GM12892 (cell line): Measurements from ENCODE around the gene NUDC.

ENCODE experiments used
- DNase-seq: peaks from one replicate; pipeline ENCODE4 v3.0.0; 2011; ENCODE audit not compliant: insufficient read length
- FAIRE-seq: peaks from 2 replicates; lab custom pipeline; 2011; peaks lifted over from hg19 to GRCh38; lab: Jason Lieb, UNC
- POLR2A ChIP-seq: IDR thresholded peaks from 2 replicates; pipeline ENCODE4 v1.6.1; 2011; ENCODE audit warnings: low read depth, low read length, control low read depth
- POLR2AphosphoS5 ChIP-seq: IDR thresholded peaks from 2 replicates; pipeline ENCODE4 v1.6.1; 2011; ENCODE audit warnings: low read depth, low read length, control low read depth
- TAF1 ChIP-seq: IDR thresholded peaks from 2 replicates; pipeline ENCODE4 v1.6.1; 2011; ENCODE audit warnings: low read depth, mild to moderate bottlenecking, control low read depth, low read length, borderline replicate concordance

Gene NUDC

GRCh38 chr1:26894263-26894662, 27.3 kb upstream of the NUDC start:
- FAIRE-seq (no peak), DNase-seq (no peak)
- TF ChIP-seq POLR2AphosphoS5 (no peak), TAF1 (no peak), POLR2A (no peak)

- DNase-seq, result no peak
- TF ChIP-seq POLR2AphosphoS5 (no peak), POLR2A (no peak), TAF1 (no peak)
- no peak for FAIRE-seq
Measured at GRCh38 chr1:26897351-26897750, 24.2 kb upstream of the NUDC start.

GRCh38 chr1:26900001-26900814, 21.3 kb upstream of the NUDC start, which contains the start of gene GPATCH3:
Gene GPATCH3, minus strand, starts transcription at chr1:26900467. Its CDS starts 25 bp downstream, at chr1:26900442.
- TF ChIP-seq POLR2AphosphoS5, result peak; percentile 83
- TF ChIP-seq POLR2A, result peak; percentile 92
- peak; percentile 95 for TF ChIP-seq TAF1
- peak; percentile 84 for FAIRE-seq
- peak; percentile 80 for DNase-seq

GRCh38 chr1:26900815-26901511, 20.6 kb upstream of the NUDC start:
- DNase-seq (no peak), FAIRE-seq (peak; percentile 9)
- TF ChIP-seq TAF1, result no peak
- no peak for TF ChIP-seq POLR2AphosphoS5
- no peak for TF ChIP-seq POLR2A

- TF ChIP-seq POLR2AphosphoS5 (no peak), POLR2A (no peak), TAF1 (no peak)
- FAIRE-seq (no peak), DNase-seq (no peak)
Measured at GRCh38 chr1:26907071-26907917, 14.2 kb upstream of the NUDC start.

- FAIRE-seq (no peak), DNase-seq (no peak)
- TF ChIP-seq TAF1 (no peak), POLR2AphosphoS5 (no peak), POLR2A (no peak)
Measured at GRCh38 chr1:26909951-26910342, 11.6 kb upstream of the NUDC start.

- TF ChIP-seq POLR2AphosphoS5, result no peak
- TF ChIP-seq POLR2A, result no peak
- no peak for TF ChIP-seq TAF1
- DNase-seq (no peak), FAIRE-seq (no peak)
Measured at GRCh38 chr1:26910343-26911160, 11.0 kb upstream of the NUDC start.

GRCh38 chr1:26911399-26912146, 10.0 kb upstream of the NUDC start:
- no peak for DNase-seq
- no peak for FAIRE-seq
- TF ChIP-seq POLR2A, result no peak
- TF ChIP-seq TAF1, result no peak
- TF ChIP-seq POLR2AphosphoS5, result no peak

GRCh38 chr1:26912147-26912490, 9.4 kb upstream of the NUDC start:
- DNase-seq (no peak), FAIRE-seq (no peak)
- no peak for TF ChIP-seq POLR2A
- no peak for TF ChIP-seq TAF1
- no peak for TF ChIP-seq POLR2AphosphoS5

- TF ChIP-seq POLR2AphosphoS5 (no peak), POLR2A (no peak), TAF1 (no peak)
- FAIRE-seq (no peak), DNase-seq (no peak)
Measured at GRCh38 chr1:26913389-26913753, 8.2 kb upstream of the NUDC start.
